GM19324 (cell line): ENCODE results near the gene CYTH1.

ENCODE experiments used
- ATAC-seq: cut with Tn5 transposase; IDR thresholded peaks from one replicate; pipeline ENCODE4 v1.9.1; 2021; ENCODE audit warnings: mild to moderate bottlenecking, moderate library complexity; ENCODE audit not compliant: unreplicated experiment, low FRiP score

Gene CYTH1

DNA sequence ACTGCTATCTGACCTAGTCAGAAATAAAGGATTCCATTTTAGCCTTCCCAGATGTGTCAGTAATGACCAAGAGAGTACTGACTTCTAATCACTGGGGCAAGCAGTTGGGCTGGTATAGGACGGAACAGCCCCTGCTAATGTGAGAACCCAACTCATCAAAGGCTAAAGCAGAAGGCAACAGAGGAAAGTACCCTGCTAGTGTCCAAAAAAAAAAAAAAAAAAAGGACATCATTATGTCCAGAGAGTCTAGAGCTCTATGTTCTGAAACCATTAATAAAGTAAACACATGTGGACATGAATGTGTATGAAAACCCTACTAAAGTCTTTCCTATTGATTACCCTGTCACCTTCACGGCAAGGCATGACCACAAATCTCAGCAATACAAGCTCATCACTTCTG is 85.0 kb downstream of the CYTH1 start:
- ATAC-seq = no peak

DNA sequence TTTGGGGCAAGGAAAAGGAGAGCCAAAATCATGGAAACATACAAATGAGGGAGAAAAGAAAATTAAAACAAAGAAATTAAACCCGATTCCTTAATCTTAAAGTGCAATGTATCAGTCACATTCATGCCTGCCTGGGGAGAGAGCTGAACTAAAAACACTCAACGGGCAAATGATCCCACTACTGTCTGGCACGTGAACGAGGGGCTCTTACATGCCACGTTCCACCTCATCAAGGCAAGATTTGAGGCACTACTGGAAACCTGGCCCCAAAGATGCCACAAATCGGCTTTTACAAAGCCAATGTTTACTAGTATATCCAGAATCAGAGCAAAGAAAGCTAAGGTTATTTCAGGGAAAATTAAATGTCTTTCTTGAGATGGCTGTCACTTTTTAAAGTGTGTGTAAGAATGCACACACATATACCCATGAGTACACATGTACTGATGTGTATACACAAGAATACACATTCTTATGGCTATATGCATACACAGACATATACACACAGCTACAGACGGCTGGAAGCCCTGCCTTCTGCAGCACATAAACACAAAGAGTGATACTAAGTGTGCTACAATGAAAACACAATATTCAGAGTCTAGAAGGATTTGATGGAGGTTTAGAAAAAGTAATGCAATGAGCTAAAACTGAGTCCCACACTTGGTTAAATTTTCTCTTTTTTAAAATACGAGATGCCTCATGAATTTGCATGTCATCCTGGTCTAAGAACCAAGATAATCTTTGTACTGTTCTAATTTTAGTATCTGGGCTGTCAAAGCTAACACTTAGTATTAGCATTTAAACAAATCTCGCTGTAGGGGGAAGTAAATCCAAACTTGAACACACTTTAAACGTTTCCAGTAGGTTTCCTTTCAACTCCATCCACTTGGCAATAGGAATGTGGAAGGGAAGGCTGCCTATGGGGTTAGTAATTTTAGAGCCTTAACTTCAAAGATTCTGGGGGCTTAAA is 85.8 kb downstream of the CYTH1 start:
- ATAC-seq = no peak

DNA sequence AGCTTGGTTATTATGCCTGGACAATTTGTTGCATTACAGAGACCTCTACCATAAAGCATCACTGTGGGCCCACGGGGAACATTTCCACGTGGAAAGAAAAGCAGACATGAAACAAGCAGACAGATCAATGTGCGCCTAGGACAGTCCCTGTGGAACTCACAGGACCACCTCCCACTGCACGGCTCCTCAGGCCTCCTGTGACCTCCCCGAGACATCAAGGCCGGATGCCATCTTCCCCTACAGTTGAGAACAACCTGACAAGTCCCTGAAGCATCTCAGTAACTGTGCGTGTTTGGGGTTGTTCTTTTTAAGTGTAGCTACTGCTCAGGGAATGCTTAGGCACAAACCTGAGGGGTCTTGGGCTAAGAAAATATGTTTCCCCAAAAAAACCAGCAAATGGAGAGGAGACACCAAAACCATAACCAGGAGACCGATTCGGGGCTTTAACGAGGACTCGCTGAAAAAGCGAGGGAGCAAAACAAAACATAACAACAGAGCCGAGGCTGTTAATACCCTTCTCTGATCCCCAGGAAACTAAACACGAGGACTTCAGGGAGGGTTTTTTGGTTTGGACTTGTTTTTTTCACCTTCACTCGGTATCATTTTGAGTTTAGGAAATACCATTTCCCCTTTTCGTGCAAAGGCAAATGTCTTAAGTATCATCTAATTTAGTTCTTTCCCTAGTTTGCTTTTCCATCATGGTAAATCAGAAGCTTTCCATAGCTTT is 87.1 kb downstream of the CYTH1 start:
- ATAC-seq = no peak

DNA sequence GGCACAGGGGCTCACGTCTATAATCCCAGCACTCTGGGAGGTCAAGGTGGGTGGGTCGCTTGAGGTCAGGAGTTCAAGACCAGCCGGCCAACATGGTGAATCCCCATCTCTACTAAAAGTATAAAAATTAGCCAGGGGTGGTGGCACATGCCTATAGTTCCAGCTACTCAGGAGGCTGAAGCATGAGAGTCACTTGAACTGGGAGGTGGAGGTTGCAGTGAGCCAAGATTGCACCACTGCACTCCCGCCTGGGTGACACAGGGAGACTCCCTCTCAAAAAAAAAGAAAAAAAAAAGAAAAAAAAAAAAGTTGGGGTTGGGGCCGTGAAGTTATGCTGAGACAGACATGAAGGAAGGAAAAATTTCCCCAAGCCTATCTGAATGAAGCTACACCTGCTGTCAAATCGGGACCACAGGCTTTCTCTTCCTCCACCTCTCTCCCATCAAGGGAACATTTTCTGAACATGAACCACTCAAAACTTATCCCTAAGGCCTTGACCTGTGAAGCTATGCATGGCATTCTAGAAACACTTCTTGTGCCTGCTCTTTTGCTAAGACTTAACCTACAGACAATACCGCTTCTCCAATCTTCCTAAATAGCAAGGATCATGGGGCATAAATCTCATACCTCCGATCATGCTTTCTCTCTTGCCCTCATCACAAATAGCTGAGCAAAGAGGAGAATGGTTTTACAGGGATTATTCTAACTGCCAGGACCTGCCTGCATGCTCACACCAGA is 88.6 kb downstream of the CYTH1 start:
- ATAC-seq = no peak

DNA sequence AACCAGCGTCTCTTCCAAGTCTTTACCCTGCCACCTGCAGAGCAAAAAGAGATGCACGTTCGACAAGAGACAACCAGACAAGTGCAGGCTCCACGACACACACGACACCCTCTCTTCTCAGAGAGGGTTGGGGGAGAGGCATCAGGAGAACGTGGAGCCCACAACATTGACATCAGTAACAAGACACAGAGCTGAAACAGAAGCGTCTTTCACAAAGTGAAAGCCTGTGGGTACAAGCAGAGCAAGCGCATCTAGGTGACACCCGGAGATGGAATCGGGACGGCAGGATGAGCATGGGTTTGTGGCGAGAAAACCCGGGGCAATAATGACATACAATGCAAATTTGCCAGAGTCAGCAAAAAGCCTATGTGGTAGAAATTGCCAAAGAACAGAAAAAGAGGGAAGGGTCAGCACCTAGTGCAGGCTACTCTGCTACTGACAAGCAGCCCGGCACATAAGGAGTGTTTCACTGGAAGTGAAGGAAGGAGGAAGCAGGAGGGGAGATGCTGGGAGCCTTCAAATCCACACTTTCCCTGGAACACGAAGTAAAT is 89.5 kb downstream of the CYTH1 start:
- no peak for ATAC-seq

DNA sequence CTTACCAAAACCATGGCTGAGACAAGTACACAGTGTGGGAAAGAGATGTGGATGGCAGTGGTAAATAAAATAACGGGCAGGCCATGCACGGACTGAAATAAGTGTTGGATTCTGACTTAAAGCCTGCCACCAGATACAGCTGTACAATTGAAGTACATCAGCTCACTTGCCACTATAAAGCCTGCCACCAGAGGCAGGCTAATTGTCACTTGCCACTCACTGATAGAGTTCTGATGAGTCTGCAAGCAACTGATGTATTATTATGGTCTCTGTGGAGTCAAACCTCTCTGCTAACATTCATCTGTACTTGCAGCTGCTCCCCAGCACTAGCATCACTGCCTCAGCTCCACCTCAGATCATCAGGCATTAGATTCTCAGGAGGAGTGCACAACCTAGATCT is 93.0 kb downstream of the CYTH1 start:
- ATAC-seq = no peak

DNA sequence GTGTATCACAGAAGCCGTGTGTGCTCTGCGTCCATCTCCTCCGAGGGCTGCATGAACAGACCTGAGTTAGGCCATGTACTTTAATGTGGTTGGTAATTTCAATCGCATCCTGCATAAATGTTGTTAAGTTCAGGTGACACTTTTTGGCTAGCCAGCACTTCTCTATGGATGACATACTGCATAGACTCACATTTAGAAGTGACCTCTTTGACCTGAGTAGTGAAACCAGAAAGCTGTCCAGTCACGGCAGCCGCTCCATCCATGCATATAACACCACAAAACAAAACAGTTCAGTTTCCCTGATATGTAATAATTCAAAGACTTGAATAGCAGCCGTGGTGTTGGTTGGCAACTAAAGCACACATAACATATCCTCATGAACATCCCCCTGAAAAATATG is 94.1 kb downstream of the CYTH1 start:
- no peak for ATAC-seq

DNA sequence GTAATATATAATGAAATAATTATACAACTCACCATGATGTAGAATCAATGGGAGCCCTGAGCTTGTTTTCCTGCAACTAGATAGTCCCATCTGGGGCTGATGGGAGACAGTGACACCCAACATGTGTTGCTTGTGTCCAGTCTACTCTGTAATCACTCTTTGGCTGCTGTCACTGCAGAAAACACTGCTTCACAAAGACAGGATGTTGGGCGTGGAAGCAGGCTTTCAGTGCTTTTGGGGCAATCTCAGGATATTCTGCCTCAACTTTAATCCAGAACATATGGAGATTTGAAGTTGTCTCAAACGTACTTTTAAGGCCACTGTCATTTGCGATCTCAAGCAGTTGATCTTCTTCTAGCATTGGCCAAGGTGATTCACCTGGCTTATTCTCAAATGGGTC is 94.9 kb downstream of the CYTH1 start:
- no peak for ATAC-seq

DNA sequence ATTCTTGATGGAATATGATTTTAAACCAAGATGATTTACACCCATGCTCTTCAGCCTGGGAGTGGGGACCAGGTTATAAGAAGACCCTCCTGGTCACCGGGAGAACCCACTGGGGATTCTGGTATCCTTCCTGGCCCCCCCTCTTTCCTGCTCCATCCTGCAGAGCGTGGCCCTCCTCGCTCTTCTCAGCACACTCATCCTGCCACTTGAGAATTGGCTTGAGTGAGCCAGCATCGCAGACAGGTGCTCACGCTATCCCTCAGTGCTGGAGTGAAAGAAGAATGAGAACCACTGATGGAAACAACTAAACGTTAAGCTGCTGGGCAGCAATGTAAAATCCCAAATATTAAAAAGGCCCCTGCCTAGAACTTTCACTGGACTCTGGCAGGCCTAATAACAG is 98.0 kb downstream of the CYTH1 start:
- no peak for ATAC-seq

DNA sequence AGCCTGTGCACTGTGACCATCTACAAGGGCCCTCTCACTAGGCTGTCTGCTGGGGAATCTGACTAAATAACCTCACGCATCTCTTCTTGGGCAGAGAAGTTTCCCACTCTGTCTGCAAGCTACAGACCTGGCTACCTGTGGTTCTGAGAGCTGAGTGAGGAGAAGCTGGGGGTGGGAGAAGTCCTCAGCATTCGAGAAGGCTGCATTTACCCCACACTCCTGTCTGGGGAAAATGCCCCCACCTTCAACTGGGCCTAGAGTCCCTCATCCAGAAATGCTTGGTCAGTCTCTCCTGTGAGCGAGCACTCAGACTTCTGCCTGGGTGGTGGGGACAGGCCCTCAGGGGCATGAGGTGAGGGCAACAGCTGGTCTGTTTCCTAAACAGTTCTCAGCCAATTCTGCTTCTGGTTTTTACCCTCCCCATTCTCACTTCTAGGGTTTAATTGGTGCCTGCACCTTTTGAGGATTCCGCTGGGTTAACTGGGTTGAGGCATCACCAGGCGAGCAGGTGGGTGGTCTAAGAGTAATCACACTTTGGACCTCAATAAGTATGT is 98.6 kb downstream of the CYTH1 start:
- no peak for ATAC-seq

DNA sequence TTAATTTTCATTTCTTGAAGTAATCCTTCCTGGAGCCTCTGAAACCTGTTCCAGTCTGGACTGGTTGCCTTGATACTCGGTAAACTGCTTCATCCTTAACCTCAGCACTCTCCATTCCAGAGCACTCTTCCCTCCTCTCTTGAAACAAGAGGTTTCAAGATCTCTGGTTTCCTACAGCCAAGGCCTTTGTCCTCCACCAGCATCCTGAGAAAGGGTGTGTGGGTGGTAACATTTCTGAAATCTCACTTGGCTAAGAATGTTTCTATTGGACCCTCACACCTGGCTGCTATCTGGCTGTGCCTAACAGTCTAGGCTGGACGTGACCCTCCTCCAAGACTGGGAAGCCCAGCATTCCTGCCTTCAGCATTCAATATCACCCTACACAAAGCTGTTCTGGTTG is 99.7 kb downstream of the CYTH1 start:
- ATAC-seq = no peak

DNA sequence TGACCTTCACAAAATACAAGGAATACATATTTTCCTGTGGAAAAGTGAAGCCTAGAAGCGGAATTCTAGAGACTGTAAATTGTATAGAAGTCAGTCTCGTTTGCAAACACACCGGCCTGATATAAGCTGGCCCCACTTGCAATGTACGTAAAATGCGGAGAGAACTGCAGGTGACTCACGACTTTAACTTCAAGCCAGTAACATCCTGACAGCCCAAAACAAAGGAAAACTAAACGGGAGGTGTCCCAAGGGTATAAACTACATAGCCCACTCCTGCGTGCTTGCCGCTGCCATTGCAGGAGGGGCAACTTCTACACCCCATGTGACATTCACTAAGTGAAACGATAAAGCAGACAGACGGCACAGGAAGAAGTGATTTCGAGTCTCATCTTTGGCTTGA is 101.6 kb downstream of the CYTH1 start:
- no peak for ATAC-seq

DNA sequence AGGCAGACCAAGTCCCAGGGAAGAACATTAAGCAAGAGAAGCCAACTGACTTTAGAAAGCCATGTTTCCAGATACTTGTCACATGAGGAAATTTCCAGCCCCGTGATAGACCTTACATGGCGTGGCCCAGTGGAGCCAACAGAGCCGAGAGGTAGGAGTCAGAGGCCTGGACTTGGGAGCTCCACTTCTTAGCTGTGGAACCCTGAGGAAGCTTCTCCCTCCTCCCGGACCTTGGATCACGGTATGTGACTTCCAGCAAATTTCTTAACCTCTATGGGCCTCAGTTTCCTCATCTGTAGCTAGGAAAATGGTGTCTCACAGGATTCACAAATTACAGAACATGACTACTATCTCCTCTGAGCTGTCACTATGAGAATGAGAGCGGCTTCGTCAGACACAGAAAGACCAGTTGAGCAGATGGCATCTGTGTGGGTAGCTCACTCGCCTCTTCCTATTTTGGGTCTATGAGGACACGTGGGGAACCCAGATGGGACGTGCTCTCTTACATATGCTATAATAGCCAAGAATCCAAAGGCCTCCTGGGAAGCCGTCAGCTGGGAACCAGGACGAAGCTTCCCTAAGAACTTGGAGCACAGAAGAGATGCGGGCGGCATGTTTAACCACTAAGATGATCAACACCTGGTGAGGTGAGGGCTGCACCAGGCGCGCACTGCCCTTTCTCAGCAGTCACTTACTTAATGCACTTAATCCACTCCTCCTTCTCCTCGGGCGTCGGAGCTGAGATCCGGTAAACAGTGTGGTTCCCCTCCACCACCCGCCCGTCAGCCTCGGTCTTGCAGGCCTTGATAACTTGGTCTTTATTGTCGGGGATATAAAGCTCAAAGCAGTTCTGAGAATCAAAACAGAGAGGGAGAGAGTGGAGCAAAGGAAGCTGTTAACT is 102.3 kb downstream of the CYTH1 start:
- no peak for ATAC-seq

DNA sequence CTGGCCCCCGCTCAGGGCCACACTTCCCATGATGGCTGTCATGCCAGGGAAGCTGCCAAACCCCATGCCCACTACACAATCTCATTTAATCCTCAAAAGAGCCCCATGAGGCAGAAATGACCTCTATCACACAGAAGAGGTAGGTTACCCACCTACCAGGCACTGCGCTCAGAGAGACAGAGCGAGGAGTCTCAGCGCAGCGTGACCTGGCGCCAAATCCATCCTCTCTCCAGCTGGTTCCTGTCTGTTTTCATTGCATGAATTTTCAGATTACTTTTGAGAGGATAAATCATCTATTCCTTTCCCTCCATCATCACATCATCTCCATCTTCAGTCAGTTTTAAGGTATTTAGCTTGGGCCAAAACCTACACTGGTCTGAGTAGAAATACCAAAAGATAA is 103.4 kb downstream of the CYTH1 start:
- ATAC-seq = no peak

DNA sequence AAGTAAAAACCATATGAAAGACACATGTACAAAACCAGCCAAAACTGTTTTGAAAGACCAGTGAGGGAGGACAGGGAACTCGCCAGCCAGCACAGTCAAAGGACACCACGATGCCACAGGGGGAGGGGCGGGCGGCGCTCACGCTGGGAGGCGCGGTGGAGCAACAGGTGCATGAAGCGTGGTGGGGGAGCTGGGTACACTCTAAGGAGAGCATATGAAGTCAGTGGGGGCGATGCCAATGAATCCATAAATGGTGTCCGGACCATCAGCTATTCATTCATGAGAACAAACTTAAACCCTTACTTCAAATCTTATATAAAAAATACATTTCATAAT is 103.9 kb downstream of the CYTH1 start:
- no peak for ATAC-seq

DNA sequence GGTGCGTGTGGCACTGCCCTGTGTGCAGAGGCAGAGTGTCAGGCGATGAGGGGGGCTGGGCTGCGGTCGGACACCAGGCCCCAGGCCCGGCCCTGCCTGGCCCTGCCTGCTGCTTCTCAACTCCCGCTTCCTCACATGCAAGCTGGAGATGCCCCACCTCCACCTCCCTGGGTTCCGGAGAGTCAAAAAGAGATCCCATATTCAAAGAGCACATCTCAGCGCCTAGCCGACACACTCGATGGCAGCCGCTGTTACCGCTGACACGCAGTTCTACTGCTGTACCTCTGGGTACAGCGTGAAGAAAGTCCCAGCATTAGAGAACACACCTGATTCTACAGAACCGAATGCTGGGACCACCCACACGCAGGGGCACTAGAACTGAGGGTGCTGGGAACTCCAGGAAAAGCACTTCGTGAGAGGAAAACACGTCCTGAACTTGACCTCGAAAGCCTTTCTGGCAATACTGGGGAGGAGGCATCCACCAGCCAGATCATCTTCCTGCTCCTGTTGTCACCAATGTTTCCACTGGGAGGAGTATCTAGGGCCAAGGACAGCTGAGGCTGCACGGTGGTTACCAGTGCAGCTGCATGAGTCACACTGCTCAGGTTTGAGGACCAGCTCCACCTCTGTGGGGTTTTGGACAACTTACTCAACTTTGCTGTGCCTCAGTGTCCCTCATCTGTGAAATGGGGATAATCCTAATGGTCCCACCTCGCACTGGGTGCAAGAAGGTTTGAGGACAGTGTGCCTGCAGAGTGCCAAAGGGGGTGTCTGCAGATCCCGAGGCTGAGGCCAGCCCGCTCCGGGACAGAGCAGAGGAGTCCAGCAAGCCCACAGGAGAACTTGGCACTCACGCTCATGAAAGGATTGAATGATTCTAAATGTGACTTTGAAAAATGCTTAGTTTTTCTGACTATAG is 104.5 kb downstream of the CYTH1 start:
- no peak for ATAC-seq

DNA sequence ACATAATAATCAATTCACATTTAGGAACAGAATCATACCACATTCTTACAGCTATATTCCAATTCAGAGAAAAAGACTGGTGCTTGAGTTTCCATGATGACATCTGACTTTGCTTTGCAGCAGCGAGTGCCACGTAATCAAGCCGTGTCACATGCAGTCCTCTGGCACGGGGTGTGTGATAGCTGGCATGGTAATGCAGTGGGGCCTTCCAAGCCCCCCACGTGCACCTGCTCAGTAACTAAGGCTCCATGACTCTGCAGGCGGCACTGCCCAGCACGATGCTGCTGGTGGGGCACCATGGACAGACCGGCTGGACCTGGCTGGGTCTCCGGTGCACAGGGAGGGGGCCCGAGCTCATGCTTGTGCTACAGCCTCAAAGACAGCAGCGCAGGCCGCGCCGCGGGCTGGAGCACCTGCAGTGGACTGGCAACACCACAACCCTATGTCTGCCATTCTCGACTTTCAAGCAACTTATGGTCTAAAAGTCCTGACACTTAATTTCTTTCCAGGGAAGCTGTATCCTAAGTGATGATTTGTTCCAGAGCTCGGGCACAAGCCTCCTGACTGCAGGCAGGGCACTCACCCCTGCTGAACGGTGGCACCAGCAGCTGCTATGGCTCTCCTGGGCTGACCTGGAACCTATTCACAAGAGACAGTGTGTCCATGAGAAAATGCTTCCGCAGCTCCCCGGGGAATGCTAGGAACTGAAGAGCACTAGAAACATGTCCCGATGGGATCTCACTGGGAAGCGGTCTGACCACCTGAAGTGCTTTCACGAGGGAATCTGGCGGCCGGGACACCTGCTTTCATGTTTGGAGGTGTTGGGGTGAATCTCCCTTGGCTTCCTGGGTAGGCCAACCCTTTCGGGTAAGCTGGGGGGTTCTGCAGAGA is 105.4 kb downstream of the CYTH1 start:
- no peak for ATAC-seq

DNA sequence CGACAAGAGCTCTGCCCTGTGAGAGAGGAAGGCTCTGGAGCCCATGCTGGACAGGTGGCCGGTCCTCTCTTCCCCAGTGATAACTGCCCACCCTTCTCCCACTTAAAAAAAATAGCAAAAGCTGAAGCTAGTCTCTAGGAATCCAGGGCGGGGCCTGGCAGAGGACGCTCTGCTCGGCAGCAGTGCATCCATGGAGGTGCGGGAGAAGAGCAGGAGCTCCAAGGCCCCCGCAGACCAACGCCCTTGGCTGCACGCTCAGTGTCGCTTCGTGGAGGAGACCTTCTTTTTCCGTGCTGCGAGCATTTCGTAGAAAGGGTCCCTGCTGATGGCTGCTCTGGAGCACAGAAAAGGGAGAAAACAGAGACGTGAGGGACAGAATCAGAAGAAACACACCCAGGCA is 106.2 kb downstream of the CYTH1 start:
- ATAC-seq = no peak
